SH-SY5Y (cell line): ENCODE results near the gene SUPT20H.

Experiments used
- GATA2 ChIP-seq: IDR thresholded peaks from 2 replicates; pipeline ENCODE4 v1.6.1; 2011; ENCODE audit warnings: mild to moderate bottlenecking, low read depth, low read length
- GATA3 ChIP-seq: IDR thresholded peaks from 2 replicates; pipeline ENCODE4 v1.6.1; 2011; ENCODE audit warnings: low read depth, mild to moderate bottlenecking, low read length, moderate library complexity

GRCh38 chr13:36979361-36980050, 80.0 kb downstream of the SUPT20H start:
- TF ChIP-seq GATA2, result no peak
- no peak for TF ChIP-seq GATA3
